ENCODE measurements around the gene IQCK.
"Not testable (repeated sequence)": the region's sequence is repeated elsewhere in the genome, so short reads cannot be mapped to it uniquely, and the experiment has no call there.

IQCK gene

GRCh38 chr16:19760356-19761060 is 42.4 kb downstream of the IQCK start:
- no peak for DNase-seq

- no peak for DNase-seq
These were observed 47.9 kb downstream of the IQCK start for GRCh38 chr16:19765860-19766553.

- DNase-seq: no peak
These were observed 48.4 kb downstream of the IQCK start for GRCh38 chr16:19766554-19766884.

- DNase-seq: no peak
These were observed 48.9 kb downstream of the IQCK start for GRCh38 chr16:19766988-19767387.

GRCh38 chr16:19767497-19767896 is 49.4 kb downstream of the IQCK start:
- DNase-seq: no peak

- DNase-seq: no peak
These were observed 51.2 kb downstream of the IQCK start for GRCh38 chr16:19769239-19769638.

- DNase-seq: no peak
These were observed 53.0 kb downstream of the IQCK start for GRCh38 chr16:19771040-19771439.

GRCh38 chr16:19771796-19772195 is 53.7 kb downstream of the IQCK start:
- peak; percentile 87 for DNase-seq

GRCh38 chr16:19774024-19774423 is 56.0 kb downstream of the IQCK start:
- no peak for DNase-seq

GRCh38 chr16:19776147-19776546 is 58.1 kb downstream of the IQCK start:
- DNase-seq: no peak

- no peak for DNase-seq
These were observed 58.5 kb downstream of the IQCK start for GRCh38 chr16:19776565-19776964.

- DNase-seq: no peak
These were observed 62.2 kb downstream of the IQCK start for GRCh38 chr16:19780321-19780720.

GRCh38 chr16:19781226-19781625 is 63.2 kb downstream of the IQCK start:
- no peak for DNase-seq

GRCh38 chr16:19783363-19784182 is 65.5 kb downstream of the IQCK start:
- DNase-seq: no peak

- no peak for DNase-seq
These were observed 66.2 kb downstream of the IQCK start for GRCh38 chr16:19784183-19784736.

GRCh38 chr16:19785081-19785480 is 67.0 kb downstream of the IQCK start:
- DNase-seq: no peak

- DNase-seq: no peak
These were observed 67.5 kb downstream of the IQCK start for GRCh38 chr16:19785512-19786130.

- not testable (repeated sequence) for DNase-seq
These were observed 83.3 kb downstream of the IQCK start for GRCh38 chr16:19801369-19801768.

GRCh38 chr16:19801824-19802223 is 83.8 kb downstream of the IQCK start:
- not testable (repeated sequence) for DNase-seq

- DNase-seq: no peak
These were observed 84.5 kb downstream of the IQCK start for GRCh38 chr16:19802612-19803011.

- DNase-seq: peak; percentile 2
These were observed 86.7 kb downstream of the IQCK start for GRCh38 chr16:19804538-19805323.

GRCh38 chr16:19805459-19806162 is 87.5 kb downstream of the IQCK start:
- DNase-seq: no peak

All from NCI-H1694 treated with DMSO at 0.1 percent for 48 hours (cell line).